DOHH2 (cell line): ENCODE measurements around the gene FAM174B.

Source experiments
- CTCF ChIP-seq: fragments of 200-600 bp; sonication (generic); IDR thresholded peaks from one replicate; pipeline ENCODE4 v1.5.1; 2014; ENCODE audit warnings: antibody characterized with exemption, mild to moderate bottlenecking, low read depth, low read length; ENCODE audit not compliant: poor library complexity, severe bottlenecking
- EZH2phosphoT487 ChIP-seq: fragments of 200-600 bp; sonication (generic); IDR thresholded peaks from 2 replicates; pipeline ENCODE4 v1.6.1; 2017; ENCODE audit warnings: borderline replicate concordance, mild to moderate bottlenecking, antibody characterized with exemption, low read length, moderate library complexity, mixed read lengths

GRCh38 chr15:92645051-92645631 lies 10.4 kb downstream of the FAM174B start:
- TF ChIP-seq CTCF (no peak), EZH2phosphoT487 (no peak)
